ENCODE results near the gene ATP11B. TPM values are rescaled to one million over a fixed set of nuclear protein-coding genes. Genes with fewer than 3 reads are reported as not detected.

Gene ATP11B
- total RNA-seq: 10 to 100 TPM; 28.9 to 36.2 TPM

DNA sequence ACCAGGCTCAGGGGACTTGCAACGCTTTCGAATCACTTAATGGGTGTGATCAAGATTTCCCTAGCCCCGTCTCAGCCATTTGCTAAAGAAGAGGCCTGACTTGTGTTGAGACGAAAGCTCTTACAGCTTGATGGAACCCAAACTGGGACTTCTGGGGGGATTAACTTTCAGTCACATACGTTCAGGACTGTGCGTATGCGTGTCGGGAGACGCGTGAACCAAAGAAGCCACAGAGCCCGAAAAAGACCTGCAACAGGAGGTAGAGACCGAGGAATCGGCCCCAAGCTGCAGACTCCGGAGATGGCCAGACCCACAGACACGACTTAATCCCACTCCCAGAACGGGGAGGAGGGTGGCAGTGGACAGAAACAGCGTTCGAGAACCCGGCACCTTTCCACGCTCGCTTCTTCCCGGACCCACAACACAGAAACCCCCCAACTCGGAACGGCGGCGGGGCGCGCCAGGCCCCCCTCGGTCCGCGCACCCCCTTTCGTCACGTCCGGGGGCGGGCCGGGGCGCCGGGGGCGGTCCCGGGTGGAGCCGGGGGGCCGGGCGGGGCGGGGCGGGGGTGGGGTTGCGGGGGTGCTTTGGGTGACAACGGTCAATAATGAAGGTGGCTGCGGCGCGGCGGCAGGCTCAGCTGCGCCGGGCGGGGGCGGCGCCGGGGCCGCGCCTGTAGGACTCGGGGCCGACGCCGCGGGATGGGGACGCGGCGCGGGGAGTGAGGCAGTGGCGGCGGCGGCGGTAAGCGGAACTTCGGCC is at the start of gene ATP11B:
ATP11B (plus strand) TSS at position 604 of the 762 bp plus-strand sequence. CDS start 256 bp downstream, outside the sequence.
- TF ChIP-seq CTCF (IDR thresholded peaks at IDR 0.05): no peak
- H3K27ac ChIP-seq: peak within 1 kb of the TSS; percentile 93 to 95
- H3K4me1 ChIP-seq: peaks cover 0 to 20% of the 10 kb centered on the region in 2 donors
- no peaks in the 10 kb centered on the region for H3K27me3 ChIP-seq
- peak; percentile 64 for DNase-seq (ENCODE audit: low spot score)
- peak within 1 kb of the TSS; percentile 84 to 91 for H3K4me3 ChIP-seq
- no peaks in the 10 kb centered on the region for H3K9me3 ChIP-seq
- H3K36me3 ChIP-seq: no peaks in the 10 kb centered on the region

- H3K9me3 ChIP-seq: peaks cover 0 to 1% of the 10 kb centered on the region in 2 donors
- no peak for DNase-seq (ENCODE audit: low spot score)
- H3K27ac ChIP-seq: no peak overlapping the region
- no peaks in the 10 kb centered on the region for H3K27me3 ChIP-seq
- no peak overlapping the region for H3K4me3 ChIP-seq
- no peaks in the 10 kb centered on the region for H3K4me1 ChIP-seq
- TF ChIP-seq CTCF (IDR thresholded peaks at IDR 0.05): no peak
- no peaks in the 10 kb centered on the region for H3K36me3 ChIP-seq
Observed at GRCh38 chr3:182746959-182747358, 46.3 kb upstream of the ATP11B start.

GRCh38 chr3:182755308-182755707 is 38.0 kb upstream of the ATP11B start:
- H3K27ac ChIP-seq: no peak overlapping the region
- H3K36me3 ChIP-seq: no peaks in the 10 kb centered on the region
- H3K4me3 ChIP-seq: no peak overlapping the region
- H3K27me3 ChIP-seq: no peaks in the 10 kb centered on the region
- no peak for TF ChIP-seq CTCF (IDR thresholded peaks at IDR 0.05)
- H3K4me1 ChIP-seq: no peaks in the 10 kb centered on the region
- H3K9me3 ChIP-seq: peaks cover 0 to 6% of the 10 kb centered on the region in 2 donors
- DNase-seq (ENCODE audit: low spot score): no peak

- H3K4me1 ChIP-seq: no peaks in the 10 kb centered on the region
- H3K4me3 ChIP-seq: no peak overlapping the region
- H3K36me3 ChIP-seq: no peaks in the 10 kb centered on the region
- H3K27ac ChIP-seq: no peak overlapping the region
- peaks cover 0 to 6% of the 10 kb centered on the region in 2 donors for H3K9me3 ChIP-seq
- no peak for TF ChIP-seq CTCF (IDR thresholded peaks at IDR 0.05)
- H3K27me3 ChIP-seq: no peaks in the 10 kb centered on the region
- no peak for DNase-seq (ENCODE audit: low spot score)
Observed at GRCh38 chr3:182755712-182756111, 37.6 kb upstream of the ATP11B start.

DNA sequence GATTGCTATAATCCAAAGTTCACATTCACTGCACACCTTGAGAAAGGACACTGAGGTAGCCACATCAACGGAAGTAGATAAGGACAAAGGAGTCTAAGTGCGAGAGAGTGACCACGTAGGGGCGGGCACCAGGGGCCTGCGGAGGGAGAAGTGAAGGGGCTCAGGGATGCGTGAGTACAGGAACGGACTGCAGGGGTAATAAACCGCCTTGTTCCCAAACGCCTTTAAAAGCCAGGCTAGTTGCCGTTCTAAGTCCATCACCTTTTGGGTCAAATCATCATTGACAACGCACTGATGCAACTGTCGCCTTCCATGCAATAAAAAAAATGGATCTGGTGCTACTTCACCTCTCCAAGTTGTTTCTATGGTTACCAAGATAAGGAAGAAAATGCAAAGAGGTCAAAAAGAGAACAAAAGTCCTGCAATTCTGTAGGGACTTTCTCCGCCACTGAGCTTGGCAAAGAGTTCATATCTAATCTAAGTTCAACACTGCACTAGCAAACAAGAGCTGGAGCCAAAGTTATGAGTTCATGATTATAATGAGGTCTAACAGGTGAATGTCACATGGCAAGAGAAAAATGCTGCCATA is 32.6 kb upstream of the ATP11B start:
- Histone ChIP-seq H3K36me3 (no peaks in the 10 kb centered on the region), H3K27ac (no peak overlapping the region), H3K4me1 (no peaks in the 10 kb centered on the region), H3K27me3 (no peaks in the 10 kb centered on the region), H3K4me3 (no peak overlapping the region), H3K9me3 (no peaks in the 10 kb centered on the region)
- DNase-seq (ENCODE audit: low spot score): no peak
- no peak for TF ChIP-seq CTCF (IDR thresholded peaks at IDR 0.05)
